ENCODE data around the gene ARHGEF18.

Gene ARHGEF18

DNA sequence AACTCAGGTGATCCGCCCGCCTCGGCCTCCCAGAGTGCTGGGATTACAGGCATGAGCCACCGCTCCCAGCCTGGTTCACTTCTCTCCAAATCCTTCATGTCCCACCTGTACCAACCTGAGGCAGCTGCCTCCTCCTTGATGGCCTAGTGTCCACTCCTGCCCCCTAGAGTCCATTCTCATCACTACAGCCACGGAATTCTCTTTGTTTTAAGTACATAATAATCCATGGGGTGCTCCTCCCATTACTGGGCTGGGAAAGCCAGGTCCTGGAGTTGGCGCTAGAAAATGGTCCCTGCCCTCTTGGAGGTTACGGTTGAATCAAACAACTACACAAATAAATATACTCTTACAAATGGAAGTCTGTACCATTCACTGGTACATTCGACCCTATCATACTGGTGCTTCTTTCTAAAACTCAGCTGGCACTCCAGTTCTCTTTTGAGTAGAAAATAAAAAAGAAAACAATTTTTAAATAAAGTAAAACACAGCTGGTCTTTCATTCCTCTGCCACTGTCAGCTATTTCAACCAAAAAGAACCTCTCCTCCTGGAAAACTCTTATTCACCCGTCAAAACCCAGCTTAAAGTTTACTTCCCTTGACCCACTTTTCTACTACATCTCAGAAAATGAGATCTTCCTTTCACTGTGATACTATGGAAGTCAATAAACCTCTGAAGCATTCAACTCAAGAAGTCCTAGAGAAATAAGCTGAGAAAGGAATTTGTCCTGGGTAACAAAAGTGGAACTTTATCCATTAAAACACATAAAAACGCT is 22.4 kb upstream of the ARHGEF18 start:
- no peaks in the 10 kb centered on the region for H3K9me3 ChIP-seq (ENCODE audit: control insufficient read depth, low read length)
- no peaks in the 10 kb centered on the region for H3K36me3 ChIP-seq (ENCODE audit: control insufficient read depth, insufficient read depth, low read length)
- H3K9ac ChIP-seq = no peak overlapping the region
- no peak overlapping the region for H2AFZ ChIP-seq
- no peaks in the 10 kb centered on the region for H3K79me2 ChIP-seq
- no peak for TF ChIP-seq CTCF (IDR thresholded peaks at IDR 0.05)
- H3K4me1 ChIP-seq = no peaks in the 10 kb centered on the region
- no peak overlapping the region for H3K4me2 ChIP-seq (ENCODE audit: low read length)
- H3K27ac ChIP-seq = no peak overlapping the region
- H3K4me3 ChIP-seq (ENCODE audit: low read depth, low read length) = no peak overlapping the region
- no peaks in the 10 kb centered on the region for H3K27me3 ChIP-seq (ENCODE audit: control insufficient read depth, insufficient read depth, low read length)

- no peaks in the 10 kb centered on the region for H3K27me3 ChIP-seq (ENCODE audit: control insufficient read depth, insufficient read depth, low read length)
- H3K36me3 ChIP-seq (ENCODE audit: control insufficient read depth, insufficient read depth, low read length) = no peaks in the 10 kb centered on the region
- H3K9ac ChIP-seq = no peak overlapping the region
- H3K27ac ChIP-seq = no peak overlapping the region
- no peak overlapping the region for H3K4me2 ChIP-seq (ENCODE audit: low read length)
- H3K4me1 ChIP-seq = no peaks in the 10 kb centered on the region
- H3K79me2 ChIP-seq = no peaks in the 10 kb centered on the region
- no peak overlapping the region for H2AFZ ChIP-seq
- TF ChIP-seq CTCF (IDR thresholded peaks at IDR 0.05) = no peak
- H3K9me3 ChIP-seq (ENCODE audit: control insufficient read depth, low read length) = no peaks in the 10 kb centered on the region
- no peak overlapping the region for H3K4me3 ChIP-seq (ENCODE audit: low read depth, low read length)
These were observed 20.9 kb upstream of the ARHGEF18 start for GRCh38 chr19:7327802-7328201.

DNA sequence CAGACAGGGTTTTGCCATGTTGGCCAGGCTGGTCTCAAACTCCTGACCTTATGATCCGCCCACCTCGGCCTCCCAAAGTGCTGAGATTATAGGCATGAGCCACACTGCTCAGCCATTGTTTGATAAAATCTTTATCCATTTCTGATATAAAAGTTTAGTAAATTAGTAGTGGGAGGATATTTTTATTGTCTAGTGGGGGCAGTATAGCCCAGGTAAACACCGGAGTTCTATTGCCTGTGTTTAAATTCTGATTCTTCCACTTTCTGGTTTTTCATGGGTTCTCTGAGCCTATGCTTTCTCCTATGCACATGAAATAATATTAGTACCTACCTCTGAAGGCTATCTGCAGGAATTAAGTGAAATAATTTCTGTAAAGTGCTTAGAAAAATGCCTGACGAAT is 20.1 kb upstream of the ARHGEF18 start:
- H3K4me1 ChIP-seq = no peaks in the 10 kb centered on the region
- H3K4me3 ChIP-seq (ENCODE audit: low read depth, low read length) = no peak overlapping the region
- H3K36me3 ChIP-seq (ENCODE audit: control insufficient read depth, insufficient read depth, low read length) = no peaks in the 10 kb centered on the region
- no peak overlapping the region for H2AFZ ChIP-seq
- no peaks in the 10 kb centered on the region for H3K79me2 ChIP-seq
- no peaks in the 10 kb centered on the region for H3K9me3 ChIP-seq (ENCODE audit: control insufficient read depth, low read length)
- no peak overlapping the region for H3K4me2 ChIP-seq (ENCODE audit: low read length)
- H3K27ac ChIP-seq = no peak overlapping the region
- TF ChIP-seq CTCF (IDR thresholded peaks at IDR 0.05) = no peak
- no peak overlapping the region for H3K9ac ChIP-seq
- no peaks in the 10 kb centered on the region for H3K27me3 ChIP-seq (ENCODE audit: control insufficient read depth, insufficient read depth, low read length)

GRCh38 chr19:7331446-7331845 is 17.3 kb upstream of the ARHGEF18 start:
- Histone ChIP-seq H3K9ac (no peak overlapping the region), H3K36me3 (ENCODE audit: control insufficient read depth, insufficient read depth, low read length) (no peaks in the 10 kb centered on the region), H2AFZ (no peak overlapping the region), H3K4me3 (ENCODE audit: low read depth, low read length) (no peak overlapping the region), H3K79me2 (no peaks in the 10 kb centered on the region), H3K27me3 (ENCODE audit: control insufficient read depth, insufficient read depth, low read length) (no peaks in the 10 kb centered on the region), H3K4me2 (ENCODE audit: low read length) (no peak overlapping the region), H3K9me3 (ENCODE audit: control insufficient read depth, low read length) (no peaks in the 10 kb centered on the region), H3K4me1 (no peaks in the 10 kb centered on the region), H3K27ac (no peak overlapping the region)
- TF ChIP-seq CTCF (IDR thresholded peaks at IDR 0.05) = no peak

Data from parathyroid adenoma (tissue), 2 donors.